GM10248 (cell line): ENCODE measurements around the gene LCE3A.

Source experiments
- CTCF ChIA-PET: fragments of 300-600 bp; sonication (Branson Sonifier 250); formaldehyde crosslinking; extraction: SDS; loops from one replicate; lab custom pipeline; 2021; ENCODE audit warnings: antibody characterized with exemption; lab: Yijun Ruan, JAX
- POLR2A ChIA-PET: fragments of 350-650 bp; sonication (Branson Sonifier 250); formaldehyde crosslinking; extraction: SDS; loops from one replicate; lab custom pipeline; 2020; ENCODE audit warnings: antibody characterized with exemption; lab: Yijun Ruan, JAX
- DNase-seq: peaks from one replicate; pipeline ENCODE4 v3.0.0; 2012; ENCODE audit errors: extremely low spot score
- TF ChIP-seq, protein P1 (sequence below): IDR thresholded peaks from 2 replicates; pipeline ENCODE4 v1.5.1; 2012; ENCODE audit warnings: mild to moderate bottlenecking, low read depth; ENCODE audit errors: extremely low read depth, missing control alignments, control extremely low read depth

The LCE3A gene

DNA sequence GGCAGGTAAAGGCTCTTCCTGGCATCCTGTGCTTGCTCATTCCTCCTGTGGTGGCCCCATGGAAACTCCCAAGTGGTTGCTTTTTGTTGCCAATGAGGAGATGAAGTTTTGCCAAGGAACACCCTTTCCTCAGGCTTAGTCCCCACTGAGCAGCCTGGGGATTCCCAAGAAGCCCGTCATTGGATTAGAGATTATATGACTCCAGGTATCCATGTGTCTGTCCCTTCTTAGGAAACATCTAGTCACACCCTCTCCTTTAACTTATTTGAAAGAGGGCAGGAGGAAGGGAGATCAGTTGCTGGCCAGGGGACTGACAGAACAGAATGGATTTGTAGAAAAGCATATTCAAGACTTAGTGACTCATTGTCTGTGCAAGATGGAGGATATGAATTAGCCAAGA lies 3.8 kb upstream of the LCE3A start:
- CTCF ChIA-PET: interaction anchor here (1.9 kb wide), 1 partner anchor 27 kb away, joined by 5 read pairs; no protein-coding TSS in a partner anchor
- POLR2A ChIA-PET: no interaction called here
- TF ChIP-seq, protein P1, sequence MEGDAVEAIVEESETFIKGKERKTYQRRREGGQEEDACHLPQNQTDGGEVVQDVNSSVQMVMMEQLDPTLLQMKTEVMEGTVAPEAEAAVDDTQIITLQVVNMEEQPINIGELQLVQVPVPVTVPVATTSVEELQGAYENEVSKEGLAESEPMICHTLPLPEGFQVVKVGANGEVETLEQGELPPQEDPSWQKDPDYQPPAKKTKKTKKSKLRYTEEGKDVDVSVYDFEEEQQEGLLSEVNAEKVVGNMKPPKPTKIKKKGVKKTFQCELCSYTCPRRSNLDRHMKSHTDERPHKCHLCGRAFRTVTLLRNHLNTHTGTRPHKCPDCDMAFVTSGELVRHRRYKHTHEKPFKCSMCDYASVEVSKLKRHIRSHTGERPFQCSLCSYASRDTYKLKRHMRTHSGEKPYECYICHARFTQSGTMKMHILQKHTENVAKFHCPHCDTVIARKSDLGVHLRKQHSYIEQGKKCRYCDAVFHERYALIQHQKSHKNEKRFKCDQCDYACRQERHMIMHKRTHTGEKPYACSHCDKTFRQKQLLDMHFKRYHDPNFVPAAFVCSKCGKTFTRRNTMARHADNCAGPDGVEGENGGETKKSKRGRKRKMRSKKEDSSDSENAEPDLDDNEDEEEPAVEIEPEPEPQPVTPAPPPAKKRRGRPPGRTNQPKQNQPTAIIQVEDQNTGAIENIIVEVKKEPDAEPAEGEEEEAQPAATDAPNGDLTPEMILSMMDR: no peak
- DNase-seq: no peak

DNA sequence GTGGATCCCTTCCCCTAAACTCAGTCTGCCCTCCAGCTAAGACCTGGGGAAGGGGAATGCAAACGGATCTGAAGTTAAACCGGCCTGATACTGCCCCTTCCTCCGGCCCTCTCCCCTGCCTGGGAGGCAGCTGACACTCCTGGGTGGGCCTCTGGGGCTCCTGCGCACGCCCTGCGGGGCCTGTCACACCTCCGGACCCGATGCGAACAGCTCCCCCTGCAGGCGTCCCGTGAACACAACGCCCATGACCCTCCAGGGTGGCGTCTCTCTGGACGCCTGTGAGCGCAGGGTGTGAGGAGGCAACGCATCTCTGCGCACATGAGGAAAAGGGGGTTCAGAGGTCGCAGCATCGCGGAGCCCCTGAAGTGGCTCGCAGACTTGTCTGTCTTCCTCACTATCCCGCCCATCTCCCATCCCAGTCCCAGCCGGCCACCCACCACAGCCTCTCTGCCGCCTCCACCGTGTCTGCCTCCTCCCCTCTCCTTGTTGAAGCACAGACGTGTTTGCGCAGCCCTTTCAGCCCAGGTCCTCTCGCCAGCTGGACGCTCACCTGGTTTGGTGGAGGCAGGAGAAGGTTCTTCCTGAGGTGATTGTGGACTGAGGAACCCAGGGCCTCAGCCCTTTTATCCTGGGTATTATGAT lies 421 bp upstream of the LCE3A start:
- DNase-seq: peak; percentile 39
- ChIA-PET POLR2A (no interaction called here), CTCF (interaction anchor here (0.7 to 3.0 kb wide), 4 partner anchors 9 to 565 kb away, joined by 3 to 13 read pairs (median 6); no protein-coding TSS in a partner anchor)
- TF ChIP-seq, protein P1: peak; percentile 29

DNA sequence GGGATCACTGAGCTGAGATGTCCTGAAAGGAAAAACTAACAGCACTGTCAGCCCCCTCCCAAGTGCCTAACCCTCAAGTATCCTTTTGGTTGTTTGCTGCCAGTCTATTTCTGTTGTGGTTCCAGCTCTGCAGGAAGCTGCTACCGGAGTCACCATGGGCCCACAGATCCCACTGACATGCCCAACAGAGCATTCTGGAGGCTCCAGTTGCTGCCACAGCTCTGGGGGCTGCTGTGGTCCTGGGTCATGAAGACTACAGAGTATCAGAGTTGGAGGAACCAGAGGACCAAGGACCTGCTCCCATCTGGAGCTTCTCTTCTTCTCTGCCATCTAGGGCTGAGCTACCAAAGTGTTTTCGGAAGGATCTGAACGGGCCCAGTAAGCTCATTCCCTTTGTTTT lies 910 bp downstream of the LCE3A start:
- ChIA-PET POLR2A (no interaction called here), CTCF (interaction anchor here (0.8 to 3.0 kb wide), 3 partner anchors 10 to 43 kb away, joined by 4 to 13 read pairs (median 8); no protein-coding TSS in a partner anchor)
- no peak for DNase-seq
- TF ChIP-seq, protein P1: no peak

DNA sequence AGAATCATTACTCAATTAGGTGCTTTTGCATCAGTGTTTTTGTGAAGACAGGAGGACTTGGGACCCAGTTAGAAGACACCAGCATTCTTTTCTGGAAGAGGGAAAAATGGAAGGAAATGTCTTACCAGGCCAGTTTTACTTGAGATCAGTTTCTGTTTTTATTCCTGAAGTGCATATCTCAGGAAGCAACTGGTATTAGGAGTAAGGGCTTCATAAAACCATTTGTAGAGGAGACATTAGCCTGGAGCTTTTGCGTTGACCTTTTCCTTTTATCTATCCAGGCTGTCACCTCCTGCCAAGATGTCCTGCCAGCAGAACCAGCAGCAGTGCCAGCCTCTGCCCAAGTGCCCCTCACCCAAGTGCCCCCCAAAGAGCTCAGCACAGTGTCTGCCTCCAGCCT lies 9.4 kb downstream of the LCE3A start, which contains the start of gene LCE3B:
Gene LCE3B (plus strand): TSS at position 301 of the 400 bp plus-strand sequence. CDS start 0 bp downstream, at position 301.
- no peak for DNase-seq
- CTCF ChIA-PET: no interaction called here
- POLR2A ChIA-PET: no interaction called here
- TF ChIP-seq, protein P1: no peak

DNA sequence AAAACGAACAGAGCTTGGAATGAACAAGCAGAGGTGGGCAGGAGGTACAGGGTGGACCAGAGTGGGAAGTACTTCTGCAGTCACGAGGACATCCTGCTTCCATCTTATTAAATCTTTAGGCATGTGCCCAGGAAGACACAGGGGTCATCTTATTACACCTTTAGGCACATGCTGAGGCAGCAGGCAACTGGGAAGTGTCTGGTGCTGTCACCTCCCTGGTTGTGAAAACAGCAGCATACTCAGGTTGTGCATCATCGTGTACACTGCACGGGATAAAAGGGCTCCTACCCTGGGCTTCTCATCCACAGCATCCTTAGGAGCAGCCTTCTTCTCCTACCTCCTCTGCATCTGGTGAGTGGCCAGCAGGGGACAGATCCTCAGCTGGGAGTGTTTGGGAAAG lies 23.0 kb downstream of the LCE3A start, which contains the start of gene LCE3C:
Gene LCE3C (plus strand): TSS at position 301 of the 400 bp plus-strand sequence. CDS start 498 bp downstream, outside the sequence.
- CTCF ChIA-PET: no interaction called here
- TF ChIP-seq, protein P1: no peak
- POLR2A ChIA-PET: no interaction called here
- no peak for DNase-seq

DNA sequence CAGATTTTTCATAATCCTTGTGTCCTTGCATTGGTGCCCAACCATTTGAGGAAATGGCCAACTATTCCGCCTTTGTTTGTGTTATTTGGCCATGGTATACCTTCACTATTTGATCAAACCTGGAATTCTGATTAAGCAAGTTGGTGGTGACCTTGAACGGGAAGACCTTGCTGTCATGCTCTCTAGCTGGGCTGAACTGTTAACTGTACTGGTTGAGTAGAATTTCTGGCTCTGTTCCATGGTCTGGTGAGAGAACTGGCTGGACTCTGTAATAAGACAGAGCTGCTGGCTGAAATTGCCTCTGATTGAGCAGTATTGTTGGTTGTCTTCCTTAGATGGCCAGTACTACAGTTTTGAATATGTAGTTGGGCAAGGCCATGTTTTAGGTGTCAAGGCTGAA lies 25.9 kb downstream of the LCE3A start:
- ChIA-PET POLR2A (no interaction called here), CTCF (no interaction called here)
- TF ChIP-seq, protein P1: no peak
- DNase-seq: no peak
